Measurements from ENCODE around the gene TAF1B. TPM values are rescaled to one million over a fixed set of nuclear protein-coding genes. Genes with fewer than 3 reads are reported as not detected.

TAF1B gene
- total RNA-seq, 6 experiments from 2014 or later, result 17.3 to 24.0 (median 22.3) TPM

GRCh38 chr2:9867881-9868280 is 24.6 kb downstream of the TAF1B start:
- H3K4me3 Mint-ChIP-seq, result no peak overlapping the region
- no peaks in the 10 kb centered on the region for H3K4me1 Mint-ChIP-seq (ENCODE audit: low read depth)
- no peak overlapping the region for H3K27ac Mint-ChIP-seq
- TF ChIP-seq CTCF (IDR thresholded peaks at IDR 0.05), result no peak
- H3K36me3 Mint-ChIP-seq (ENCODE audit: low read depth), result peaks cover 18% of the 10 kb centered on the region
- no peak for DNase-seq
- H3K9me3 Mint-ChIP-seq, result peaks cover 9% of the 10 kb centered on the region
- H3K27me3 Mint-ChIP-seq (ENCODE audit: insufficient read depth), result no peaks in the 10 kb centered on the region; the same call in 1 of the 2 replicates

- peaks cover 36% of the 10 kb centered on the region for H3K36me3 Mint-ChIP-seq (ENCODE audit: low read depth)
- H3K4me3 Mint-ChIP-seq, result no peak overlapping the region
- peaks cover 3% of the 10 kb centered on the region for H3K27me3 Mint-ChIP-seq (ENCODE audit: insufficient read depth)
- no peaks in the 10 kb centered on the region for H3K4me1 Mint-ChIP-seq (ENCODE audit: low read depth)
- no peak for DNase-seq
- no peak for TF ChIP-seq CTCF (IDR thresholded peaks at IDR 0.05)
- no peak overlapping the region for H3K27ac Mint-ChIP-seq
- H3K9me3 Mint-ChIP-seq, result no peaks in the 10 kb centered on the region
Measured at GRCh38 chr2:9873337-9873736, 30.1 kb downstream of the TAF1B start.

GRCh38 chr2:9877026-9877425 is 33.8 kb downstream of the TAF1B start:
- Mint-ChIP-seq H3K9me3 (no peaks in the 10 kb centered on the region), H3K4me1 (ENCODE audit: low read depth) (no peaks in the 10 kb centered on the region), H3K36me3 (ENCODE audit: low read depth) (peaks cover 43% of the 10 kb centered on the region), H3K27me3 (ENCODE audit: insufficient read depth) (peaks cover 3% of the 10 kb centered on the region), H3K27ac (no peak overlapping the region), H3K4me3 (no peak overlapping the region)
- no peak for TF ChIP-seq CTCF (IDR thresholded peaks at IDR 0.05)
- no peak for DNase-seq

GRCh38 chr2:9877726-9878125 is 34.5 kb downstream of the TAF1B start:
- H3K27ac Mint-ChIP-seq, result no peak overlapping the region
- H3K36me3 Mint-ChIP-seq (ENCODE audit: low read depth), result peaks cover 43% of the 10 kb centered on the region
- H3K27me3 Mint-ChIP-seq (ENCODE audit: insufficient read depth), result peaks cover 3% of the 10 kb centered on the region

GRCh38 chr2:9879455-9880194 is 36.4 kb downstream of the TAF1B start:
- Mint-ChIP-seq H3K36me3 (ENCODE audit: low read depth) (peaks cover 32% of the 10 kb centered on the region), H3K27ac (no peak overlapping the region), H3K27me3 (ENCODE audit: insufficient read depth) (no peaks in the 10 kb centered on the region; the same call in 1 of the 2 replicates), H3K4me3 (no peak overlapping the region), H3K9me3 (no peaks in the 10 kb centered on the region), H3K4me1 (ENCODE audit: low read depth) (peaks cover 13% of the 10 kb centered on the region)
- no peak for TF ChIP-seq CTCF (IDR thresholded peaks at IDR 0.05)
- DNase-seq, result no peak

More at GRCh38 chr2:9877726-9878125, 34.5 kb downstream of the TAF1B start:
- Mint-ChIP-seq H3K9me3 (no peaks in the 10 kb centered on the region), H3K4me3 (no peak overlapping the region), H3K4me1 (ENCODE audit: low read depth) (no peaks in the 10 kb centered on the region)
- TF ChIP-seq CTCF (IDR thresholded peaks at IDR 0.05), result no peak
- no peak for DNase-seq

Measured in HFFc6 (cell line).